T follicular helper cell (primary cell): Measurements from ENCODE around the gene TBL1XR1.

Source experiments
- DNase-seq: peaks from one replicate; pipeline ENCODE4 v3.0.0-alpha.2; 2020; ENCODE audit warnings: low read depth

The TBL1XR1 gene

GRCh38 chr3:177109688-177110330 is 87.5 kb downstream of the TBL1XR1 start:
- no peak for DNase-seq

- DNase-seq, result no peak
These were observed 88.6 kb downstream of the TBL1XR1 start for GRCh38 chr3:177108648-177109047.

- DNase-seq, result no peak
These were observed 89.6 kb downstream of the TBL1XR1 start for GRCh38 chr3:177107461-177108239.

- no peak for DNase-seq
These were observed 90.7 kb downstream of the TBL1XR1 start for GRCh38 chr3:177106594-177106993.

- DNase-seq, result no peak
These were observed 91.1 kb downstream of the TBL1XR1 start for GRCh38 chr3:177106184-177106583.

- no peak for DNase-seq
These were observed 91.7 kb downstream of the TBL1XR1 start for GRCh38 chr3:177105623-177106022.

GRCh38 chr3:177104299-177104992 is 92.8 kb downstream of the TBL1XR1 start:
- no peak for DNase-seq

GRCh38 chr3:177102553-177102952 is 94.7 kb downstream of the TBL1XR1 start:
- DNase-seq, result no peak

GRCh38 chr3:177098551-177098950 is 98.7 kb downstream of the TBL1XR1 start:
- DNase-seq, result no peak

- DNase-seq, result no peak
These were observed 100.7 kb downstream of the TBL1XR1 start for GRCh38 chr3:177096615-177097014.

GRCh38 chr3:177093966-177094365 is 103.3 kb downstream of the TBL1XR1 start:
- no peak for DNase-seq

- DNase-seq, result no peak
These were observed 107.4 kb downstream of the TBL1XR1 start for GRCh38 chr3:177089901-177090300.

GRCh38 chr3:177089110-177089509 is 108.2 kb downstream of the TBL1XR1 start:
- no peak for DNase-seq

GRCh38 chr3:177085794-177086193 is 111.5 kb downstream of the TBL1XR1 start:
- DNase-seq, result no peak

GRCh38 chr3:177084616-177085015 is 112.7 kb downstream of the TBL1XR1 start:
- no peak for DNase-seq

- DNase-seq, result no peak
These were observed 117.2 kb downstream of the TBL1XR1 start for GRCh38 chr3:177080122-177080521.

GRCh38 chr3:177079684-177080083 is 117.6 kb downstream of the TBL1XR1 start:
- no peak for DNase-seq

GRCh38 chr3:177071496-177072156 is 125.7 kb downstream of the TBL1XR1 start:
- DNase-seq, result no peak

GRCh38 chr3:177069514-177070329 is 127.6 kb downstream of the TBL1XR1 start:
- no peak for DNase-seq

GRCh38 chr3:177068967-177069366 is 128.3 kb downstream of the TBL1XR1 start:
- no peak for DNase-seq

GRCh38 chr3:177066068-177066467 is 131.2 kb downstream of the TBL1XR1 start:
- DNase-seq, result no peak
